ENCODE results near the gene STAB2.

DNA sequence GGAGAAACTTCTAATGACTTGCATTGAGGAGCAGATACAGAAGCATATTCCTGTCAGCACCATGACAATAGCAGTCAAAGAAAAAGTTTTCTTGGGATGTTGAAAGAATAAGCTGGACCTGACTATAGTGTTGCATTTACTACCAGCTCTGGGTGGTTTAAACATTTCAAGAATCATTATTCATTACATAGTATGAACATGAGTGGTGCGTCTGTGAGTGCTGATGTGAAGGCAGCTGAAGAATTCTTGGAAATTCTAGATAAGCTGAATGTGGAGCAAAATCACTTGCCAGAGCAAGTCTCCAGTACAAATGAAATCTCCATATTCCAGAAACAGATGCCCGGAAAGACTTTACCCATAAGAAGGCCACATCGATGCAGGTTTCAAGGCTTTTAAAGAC, 45.0 kb upstream of the STAB2 start:
- TF ChIP-seq, protein P1, sequence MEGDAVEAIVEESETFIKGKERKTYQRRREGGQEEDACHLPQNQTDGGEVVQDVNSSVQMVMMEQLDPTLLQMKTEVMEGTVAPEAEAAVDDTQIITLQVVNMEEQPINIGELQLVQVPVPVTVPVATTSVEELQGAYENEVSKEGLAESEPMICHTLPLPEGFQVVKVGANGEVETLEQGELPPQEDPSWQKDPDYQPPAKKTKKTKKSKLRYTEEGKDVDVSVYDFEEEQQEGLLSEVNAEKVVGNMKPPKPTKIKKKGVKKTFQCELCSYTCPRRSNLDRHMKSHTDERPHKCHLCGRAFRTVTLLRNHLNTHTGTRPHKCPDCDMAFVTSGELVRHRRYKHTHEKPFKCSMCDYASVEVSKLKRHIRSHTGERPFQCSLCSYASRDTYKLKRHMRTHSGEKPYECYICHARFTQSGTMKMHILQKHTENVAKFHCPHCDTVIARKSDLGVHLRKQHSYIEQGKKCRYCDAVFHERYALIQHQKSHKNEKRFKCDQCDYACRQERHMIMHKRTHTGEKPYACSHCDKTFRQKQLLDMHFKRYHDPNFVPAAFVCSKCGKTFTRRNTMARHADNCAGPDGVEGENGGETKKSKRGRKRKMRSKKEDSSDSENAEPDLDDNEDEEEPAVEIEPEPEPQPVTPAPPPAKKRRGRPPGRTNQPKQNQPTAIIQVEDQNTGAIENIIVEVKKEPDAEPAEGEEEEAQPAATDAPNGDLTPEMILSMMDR (IDR thresholded peaks at IDR 0.05), result no peak
- TF ChIP-seq POLR2AphosphoS5 (IDR thresholded peaks at IDR 0.05) (no peak), POLR2A (IDR thresholded peaks at IDR 0.05) (no peak), EP300 (IDR thresholded peaks at IDR 0.05) (no peak)
